H1 (cell line): ENCODE results near the gene MYO15A. TPM values are rescaled to one million over a fixed set of nuclear protein-coding genes. Genes with fewer than 3 reads are reported as not detected.
A peak's percentile ranks its signal among the peaks of the same experiment; 100 is the strongest.

Experiments
- CTCF ChIA-PET: fragments of 300-600 bp; sonication (Branson Sonifier 250); formaldehyde crosslinking; loops from one replicate; lab custom pipeline; 2021; ENCODE audit not compliant: partially characterized antibody; lab: Charles Lee
- POLR2A ChIA-PET: fragments of 300-600 bp; sonication (Branson Sonifier 250); formaldehyde crosslinking; loops from one replicate; lab custom pipeline; 2021; ENCODE audit warnings: inconsistent platforms; ENCODE audit not compliant: partially characterized antibody; lab: Charles Lee
- DNase-seq, 2 experiments: peaks; one replicate each; pipeline versions ENCODE4 v3.0.0 to v3.0.0-alpha.2; 2010 to 2022; ENCODE audit warnings: low spot score in 2 of 2, low read depth in 1 of 2, mixed read lengths in 1 of 2
- FAIRE-seq: peaks from 2 replicates; lab custom pipeline; 2011; peaks lifted over from hg19 to GRCh38; lab: Jason Lieb, UNC
- H2AFZ ChIP-seq: 2 replicates; pipeline ENCODE4 v1.8.1; 2012; ENCODE audit warnings: low read length, inconsistent platforms
- H2AK5ac ChIP-seq: 2 replicates; pipeline ENCODE4 v1.6.1; 2013; ENCODE audit warnings: low read depth, low read length
- H2BK120ac ChIP-seq: replicated peaks from 2 replicates; pipeline ENCODE3; 2013; ENCODE audit warnings: low read depth, low read length, inconsistent platforms
- H2BK12ac ChIP-seq: 2 replicates; pipeline ENCODE4 v1.6.1; 2013; ENCODE audit warnings: low read depth, low read length
- H2BK15ac ChIP-seq: 2 replicates; pipeline ENCODE4 v1.6.1; 2013; ENCODE audit warnings: low read length
- H2BK20ac ChIP-seq: 2 replicates; pipeline ENCODE4 v1.6.1; 2013; ENCODE audit warnings: low read length
- H2BK5ac ChIP-seq: 2 replicates; pipeline ENCODE4 v1.6.1; 2013; ENCODE audit warnings: low read depth, low read length
- H3K14ac ChIP-seq: 2 replicates; pipeline ENCODE4 v1.6.1; 2013; ENCODE audit warnings: inconsistent platforms; ENCODE audit not compliant: insufficient read length
- H3K18ac ChIP-seq: 2 replicates; pipeline ENCODE4 v1.6.1; 2013; ENCODE audit warnings: low read length; ENCODE audit errors: extremely low read depth
- H3K23ac ChIP-seq: 2 replicates; pipeline ENCODE4 v1.6.1; 2013; ENCODE audit warnings: inconsistent platforms; ENCODE audit not compliant: insufficient read length
- H3K23me2 ChIP-seq: 2 replicates; pipeline ENCODE4 v1.6.1; 2013; ENCODE audit warnings: low read depth, low read length
- H3K27ac ChIP-seq: 2 replicates; pipeline ENCODE4 v1.6.1; 2011; ENCODE audit warnings: low read depth, low read length, inconsistent platforms
- H3K27me3 ChIP-seq, 4 experiments: replicated peaks in 1 of 4; 1 replicate in 1 of 4; 2 replicates in 3 of 4; pipeline versions ENCODE4 v1.6.1 to v1.8.1; 2011 to 2013; ENCODE audit warnings: low read length in 3 of 4, mild to moderate bottlenecking in 3 of 4, inconsistent platforms in 2 of 4, mixed read lengths in 2 of 4, moderate library complexity in 1 of 4; ENCODE audit not compliant: control insufficient read depth in 3 of 4, insufficient read depth in 3 of 4; ENCODE audit errors: extremely low read depth in 1 of 4
- H3K36me3 ChIP-seq, 4 experiments: 2 replicates each; pipeline versions ENCODE4 v1.6.1 to v1.8.1; 2011 to 2013; ENCODE audit warnings: mild to moderate bottlenecking in 4 of 4, low read length in 3 of 4, moderate library complexity in 2 of 4, control low read depth in 1 of 4, inconsistent platforms in 1 of 4; ENCODE audit not compliant: insufficient read depth in 4 of 4, control insufficient read depth in 2 of 4
- H3K4ac ChIP-seq: replicated peaks from 2 replicates; pipeline ENCODE3; 2013; ENCODE audit warnings: low read length, low read depth, mixed read lengths, inconsistent platforms; ENCODE audit not compliant: insufficient read length
- H3K4me1 ChIP-seq, 4 experiments: replicated peaks in 1 of 4; 1 replicate in 1 of 4; 2 replicates in 3 of 4; pipeline versions ENCODE4 v1.6.1 to v1.8.1; 2011 to 2013; ENCODE audit warnings: low read length in 3 of 4, inconsistent platforms in 2 of 4, mixed read lengths in 1 of 4; ENCODE audit not compliant: insufficient read depth in 4 of 4, control insufficient read depth in 3 of 4
- H3K4me2 ChIP-seq, 2 experiments: 2 replicates each; pipeline versions ENCODE4 v1.6.1 to v1.8.1; 2011 to 2013; ENCODE audit warnings: low read depth in 2 of 2, low read length in 2 of 2, control low read depth in 1 of 2, inconsistent platforms in 1 of 2, mild to moderate bottlenecking in 1 of 2; ENCODE audit not compliant: insufficient read depth in 1 of 2
- H3K4me3 ChIP-seq, 4 experiments: fragments of 200-600, 300-600 bp in 1 of 4; sonication (generic), shearing (Covaris generic), sonication (Bioruptor Twin) in 1 of 4; 2 replicates each; pipeline versions ENCODE4 v1.5.1 to v1.8.1; 2011 to 2016; ENCODE audit warnings: low read length in 4 of 4, low read depth in 3 of 4, control low read depth in 2 of 4, inconsistent platforms in 2 of 4, mild to moderate bottlenecking in 2 of 4, mixed read lengths in 1 of 4, moderate library complexity in 1 of 4; ENCODE audit not compliant: insufficient read depth in 2 of 4; ENCODE audit errors: extremely low read depth in 1 of 4
- H3K56ac ChIP-seq: replicated peaks from 2 replicates; pipeline ENCODE3; 2013; ENCODE audit warnings: low read depth, mild to moderate bottlenecking, mixed read lengths, low read length, inconsistent platforms; ENCODE audit not compliant: insufficient read length
- H3K79me1 ChIP-seq: 2 replicates; pipeline ENCODE4 v1.6.1; 2013; ENCODE audit warnings: low read depth, low read length, control low read depth
- H3K79me2 ChIP-seq, 2 experiments: 2 replicates each; pipeline versions ENCODE4 v1.6.1 to v1.8.1; 2012 to 2013; ENCODE audit warnings: low read length in 2 of 2, mild to moderate bottlenecking in 2 of 2, inconsistent platforms in 1 of 2; ENCODE audit not compliant: insufficient read depth in 2 of 2, control insufficient read depth in 1 of 2
- H3K9ac ChIP-seq, 4 experiments: replicated peaks in 1 of 4; 1 replicate in 1 of 4; 2 replicates in 3 of 4; pipeline versions ENCODE4 v1.6.1 to v1.8.1; 2011 to 2013; ENCODE audit warnings: low read depth in 3 of 4, low read length in 3 of 4, control low read depth in 2 of 4, mild to moderate bottlenecking in 2 of 4, moderate library complexity in 2 of 4, inconsistent platforms in 1 of 4; ENCODE audit errors: extremely low read depth in 1 of 4
- H3K9me3 ChIP-seq, 2 experiments: 2 replicates each; pipeline versions ENCODE4 v1.6.1 to v1.8.1; 2012 to 2013; ENCODE audit warnings: mild to moderate bottlenecking in 2 of 2, moderate library complexity in 2 of 2, control low read depth in 1 of 2, inconsistent platforms in 1 of 2, low read depth in 1 of 2, low read length in 1 of 2, mixed read lengths in 1 of 2; ENCODE audit not compliant: insufficient read depth in 2 of 2
- H4K20me1 ChIP-seq, 2 experiments: replicated peaks in 1 of 2; 2 replicates each; pipeline versions ENCODE3 to v1.8.1; 2011 to 2013; ENCODE audit warnings: inconsistent platforms in 2 of 2, low read length in 2 of 2, mild to moderate bottlenecking in 1 of 2; ENCODE audit not compliant: insufficient read depth in 2 of 2, control insufficient read depth in 1 of 2
- H4K5ac ChIP-seq: 2 replicates; pipeline ENCODE4 v1.6.1; 2013; ENCODE audit warnings: low read length, low read depth, mixed read lengths, inconsistent platforms; ENCODE audit not compliant: insufficient read length
- H4K8ac ChIP-seq: 2 replicates; pipeline ENCODE4 v1.8.0; 2013; ENCODE audit warnings: mild to moderate bottlenecking, moderate library complexity, low read length, inconsistent platforms; ENCODE audit not compliant: insufficient read depth; ENCODE audit errors: extremely low read depth
- H4K91ac ChIP-seq: replicated peaks from 2 replicates; pipeline ENCODE3; 2013; ENCODE audit warnings: low read length, mixed read lengths, inconsistent platforms; ENCODE audit not compliant: insufficient read length
- BRCA1 ChIP-seq: IDR thresholded peaks from 2 replicates; pipeline ENCODE4 v1.6.1; 2012; ENCODE audit warnings: low read depth, low read length, improper control_type of control experiment
- EGR1 ChIP-seq: IDR thresholded peaks from 2 replicates; pipeline ENCODE4 v1.6.1; 2011; ENCODE audit warnings: low read depth, low read length, borderline replicate concordance
- HDAC2 ChIP-seq, 2 experiments: fragments of 300-600 bp in 1 of 2; sonication (generic) in 1 of 2; IDR thresholded peaks; 2 replicates each; pipeline ENCODE4 v1.6.1; 2011 to 2012; ENCODE audit warnings: low read depth in 2 of 2, low read length in 2 of 2, mild to moderate bottlenecking in 2 of 2, moderate library complexity in 2 of 2, borderline replicate concordance in 1 of 2, inconsistent platforms in 1 of 2
- MAX ChIP-seq: IDR thresholded peaks from 2 replicates; pipeline ENCODE4 v1.6.1; 2012; ENCODE audit warnings: inconsistent platforms
- PHF8 ChIP-seq: fragments of 200-600 bp; sonication (generic); conservative IDR thresholded peaks from 2 replicates; pipeline ENCODE4 v1.7.1; 2012; ENCODE audit warnings: low read depth, mild to moderate bottlenecking, inconsistent platforms, low read length, moderate library complexity
- RBBP5 ChIP-seq: IDR thresholded peaks from 2 replicates; pipeline ENCODE4 v1.7.1; 2012; ENCODE audit warnings: low read depth, mild to moderate bottlenecking, inconsistent platforms, low read length, moderate library complexity, borderline replicate concordance
- SAP30 ChIP-seq: fragments of 300-600 bp; sonication (generic); IDR thresholded peaks from 2 replicates; pipeline ENCODE4 v1.7.1; 2012; ENCODE audit warnings: low read length, moderate library complexity, mild to moderate bottlenecking, inconsistent platforms; ENCODE audit not compliant: insufficient read depth, insufficient replicate concordance
- SP1 ChIP-seq: IDR thresholded peaks from 2 replicates; pipeline ENCODE4 v1.6.1; 2011; ENCODE audit warnings: low read depth, low read length
- TAF1 ChIP-seq: IDR thresholded peaks from 2 replicates; pipeline ENCODE4 v1.6.1; 2011; ENCODE audit warnings: mild to moderate bottlenecking, low read depth, low read length
- TAF7 ChIP-seq: optimal IDR thresholded peaks from 2 replicates; pipeline ENCODE3; 2011; ENCODE audit warnings: low read depth, mild to moderate bottlenecking, inconsistent platforms, low read length, moderate library complexity, borderline replicate concordance
- WGBS, 2 experiments: shearing (Covaris generic) in 1 of 2; methylation state at CpG; one replicate each; pipeline versions ENCODE4 v1.1.6 to v1.1.7; 2013 to 2015; ENCODE audit warnings: low lambda C conversion rate in 2 of 2, mixed read lengths in 2 of 2, inconsistent platforms in 1 of 2, low coverage in 1 of 2, missing lambda C conversion rate in 1 of 2; ENCODE audit not compliant: insufficient replicate concordance in 2 of 2, insufficient coverage in 1 of 2, insufficient read length in 1 of 2; ENCODE audit errors: extremely low coverage in 1 of 2, missing lambda C conversion rate in 1 of 2; 5-methylcytosine and 5-hydroxymethylcytosine counted together
- polyA plus RNA-seq, 7 experiments: library from polyadenylated mRNA; depleted of rRNA in 3 of 7; stranded (reverse) in 5 of 7; unstranded in 2 of 7; fragments of >200 nt in 5 of 7; fragments of 200-250 nt in 2 of 7; gene quantifications; 1 replicate in 5 of 7; 2 replicates in 1 of 7; 4 replicates in 1 of 7; pipeline versions ENCODE4 v1.2.1 to v1.2.3, GENCODE V29; 2011 to 2013; ENCODE audit warnings: missing spikeins in 2 of 7, mixed read lengths in 2 of 7
- total RNA-seq: library from RNA; stranded (reverse); fragmentation: NEBNext Ultra II Directional; extraction: Animal tissue kit (Norgen Biotek cat#: 25700); gene quantifications from 2 replicates; pipeline ENCODE4 v1.2.1, GENCODE V29; 2021

Gene MYO15A
- total and polyA plus RNA-seq, 2 of the 8 experiments (the other 6 are each of a cell fraction or from before 2014, with no cell fraction given) = 1.6 to 4.2 TPM

- Histone ChIP-seq H2BK120ac (peak overlapping the region; percentile 97), H4K91ac (peak overlapping the region; percentile 99), H3K27ac (peak overlapping the region; percentile 97), H4K8ac (peak overlapping the region; percentile 96), H3K4me2 (peak overlapping the region; percentile 73 to 100), H2BK15ac (peak overlapping the region; percentile 100; the same call in 1 of the 2 replicates), H2BK12ac (peak overlapping the region; percentile 77), H3K36me3 (no peaks in the 10 kb centered on the region), H2BK20ac (peak overlapping the region; percentile 86; the same call in 1 of the 2 replicates), H3K4ac (peak overlapping the region; percentile 98), H2BK5ac (peak overlapping the region; percentile 96), H3K18ac (peak overlapping the region; percentile 80), H2AFZ (peak overlapping the region; percentile 73), H3K9ac (peak overlapping the region in 3 of 4 experiments; percentile 85 to 91 (median 89); a peak in 6 of 7 replicates), H3K23me2 (peaks cover 13% of the 10 kb centered on the region), H3K23ac (no peak overlapping the region), H2AK5ac (0 out of 2 replicates have a peak overlapping the region, but pooled peaks have one; percentile 29), H3K4me3 (peak overlapping the region; percentile 65 to 82 (median 73)), H3K56ac (peak overlapping the region; percentile 96), H3K4me1 (peaks cover 0 to 18% (median 10%) of the 10 kb centered on the region in 4 experiments; a peak in 6 of 7 replicates), H3K14ac (peak overlapping the region; percentile 53), H3K79me2 (peaks cover 8 to 38% of the 10 kb centered on the region in 2 experiments), H3K79me1 (peaks cover 33% of the 10 kb centered on the region), H4K20me1 (peaks cover 11 to 16% of the 10 kb centered on the region in 2 experiments), H4K5ac (peak overlapping the region; percentile 99), H3K27me3 (no peaks in the 10 kb centered on the region), H3K9me3 (no peaks in the 10 kb centered on the region)
- WGBS, 2 experiments = 8% methylated on average over 22 of the region's 23 CpGs; no CpG with 5 or more reads in 1 of the 2 experiments
- CTCF ChIA-PET = interaction anchor here (0.6 to 1.7 kb wide), 12 partner anchors 9 to 96 kb away, joined by 3 to 8 read pairs (median 4); partner anchors contain the start of gene FLII
- POLR2A ChIA-PET = interaction anchor here (0.7 to 2.8 kb wide), 26 partner anchors 9 to 96 kb away, joined by 3 to 22 read pairs (median 4); partner anchors contain the start of genes ALKBH5 and MIEF2
- FAIRE-seq (peak; percentile 78), DNase-seq (peak; percentile 85 to 88)
- TF ChIP-seq TAF7 (peak; percentile 37), EGR1 (peak; percentile 90), SAP30 (peak; percentile 2), SP1 (peak; percentile 41; the same call in 1 of the 2 replicates), MAX (peak; percentile 17; the same call in 1 of the 2 replicates), HDAC2 (IDR thresholded peaks at IDR 0.05; ENCODE audit: borderline replicate concordance in 1 of 2, low read depth in 2 of 2, low read length in 2 of 2) (0 out of 4 replicates have a peak, but pooled peaks of 1 of the 2 experiments have one; percentile 45), PHF8 (peak; percentile 55), TAF1 (peak; percentile 75), BRCA1 (no peak), RBBP5 (0 out of 2 replicates have a peak, but pooled peaks have one; percentile 59)
Measured at GRCh38 chr17:18224387-18225120, 116.0 kb downstream of the MYO15A start.
